Transverse colon (tissue), 4 donors: ENCODE measurements around the gene HCFC1. TPM values are rescaled to one million over a fixed set of nuclear protein-coding genes. Genes with fewer than 3 reads are reported as not detected.
"Not testable (repeated sequence)": the region's sequence is repeated elsewhere in the genome, so short reads cannot be mapped to it uniquely, and the experiment has no call there.

Experiments used
- DNase-seq: peaks from one replicate; pipeline ENCODE4 v3.0.0-alpha.2; 2019
- H3K27ac ChIP-seq, 4 donors: fragments of 200-600 bp; sonication (generic); 2 replicates each; pipeline ENCODE4 v1.5.1; 2016 to 2018; ENCODE audit warnings: inconsistent platforms in 4 of 4
- H3K27me3 ChIP-seq: fragments of 200-600 bp; sonication (generic); 2 replicates; pipeline ENCODE4 v1.5.1; 2017; ENCODE audit warnings: inconsistent platforms
- H3K36me3 ChIP-seq, 4 donors: fragments of 200-600 bp; sonication (generic); 2 replicates each; pipeline ENCODE4 v1.5.1; 2017 to 2019; ENCODE audit warnings: inconsistent platforms in 4 of 4
- H3K4me1 ChIP-seq, 4 donors: fragments of 200-600 bp; sonication (generic); 2 replicates each; pipeline ENCODE4 v1.5.1; 2017 to 2020; ENCODE audit warnings: inconsistent platforms in 4 of 4
- H3K4me3 ChIP-seq, 4 donors: fragments of 200-600 bp; sonication (generic); 1 replicate in 1 of 4; 2 replicates in 3 of 4; pipeline versions ENCODE4 v1.5.1 to v1.6.1; 2017 to 2019; ENCODE audit warnings: inconsistent platforms in 4 of 4
- H3K9me3 ChIP-seq, 2 donors: fragments of 200-600 bp; sonication (generic); 2 replicates each; pipeline ENCODE4 v1.5.1; 2017 to 2019; ENCODE audit warnings: inconsistent platforms in 2 of 2
- EP300 ChIP-seq: sonication (generic); formaldehyde crosslinking; IDR thresholded peaks from one replicate; pipeline ENCODE4 v1.6.1; 2017; ENCODE audit warnings: antibody characterized with exemption, low read depth
- POLR2A ChIP-seq: fragments of 450-650 bp; IDR thresholded peaks from one replicate; pipeline ENCODE4 v1.6.1; 2016; ENCODE audit warnings: antibody characterized with exemption, mild to moderate bottlenecking, moderate library complexity
- POLR2AphosphoS5 ChIP-seq, 3 donors: sonication (generic); formaldehyde crosslinking; IDR thresholded peaks; one replicate each; pipeline ENCODE4 v1.6.1; 2016; ENCODE audit warnings: antibody characterized with exemption in 3 of 3
- WGBS, 2 donors: methylation state at CpG; one replicate each; pipeline ENCODE4 v1.1.5; 2018; ENCODE audit warnings: low coverage in 1 of 2; 5-methylcytosine and 5-hydroxymethylcytosine counted together
- in situ Hi-C, 4 donors: fragments of 200-750 bp; cut with MboI; loops; one replicate each; pipeline versions ENCODE4 v1.15.0 to v1.15.1; 2017; ENCODE audit warnings: low sequenced_read_pairs in 3 of 4, low pct_ligation_motif_present in 1 of 4, low pct_unique_long_range_greater_than_20kb in 1 of 4
- intact Hi-C: fragments of 100-400 bp; cut with DNase I; formaldehyde crosslinking; loops from one replicate; pipeline ENCODE4 v1.15.1; 2023; ENCODE audit warnings: low total_unique reads
- total RNA-seq, 4 donors: library from RNA; depleted of rRNA; stranded (reverse); fragments of >200 nt; gene quantifications; one replicate each; pipeline ENCODE4 v1.1.0, GENCODE V29; 2016
- TF ChIP-seq, protein P1 (sequence below), 5 experiments: fragments of 200-600 bp in 3 of 5; fragments of 450-650 bp in 2 of 5; sonication (generic) in 3 of 5; IDR thresholded peaks; 1 replicate in 2 of 5; 2 replicates in 3 of 5; pipeline ENCODE4 v1.5.1; 2016 to 2017; ENCODE audit warnings: antibody characterized with exemption in 5 of 5, inconsistent platforms in 3 of 5, mild to moderate bottlenecking in 2 of 5, moderate library complexity in 1 of 5

HCFC1 gene
- total RNA-seq, 4 donors from 2014 or later: 34.0 to 68.5 (median 49.8) TPM

DNA sequence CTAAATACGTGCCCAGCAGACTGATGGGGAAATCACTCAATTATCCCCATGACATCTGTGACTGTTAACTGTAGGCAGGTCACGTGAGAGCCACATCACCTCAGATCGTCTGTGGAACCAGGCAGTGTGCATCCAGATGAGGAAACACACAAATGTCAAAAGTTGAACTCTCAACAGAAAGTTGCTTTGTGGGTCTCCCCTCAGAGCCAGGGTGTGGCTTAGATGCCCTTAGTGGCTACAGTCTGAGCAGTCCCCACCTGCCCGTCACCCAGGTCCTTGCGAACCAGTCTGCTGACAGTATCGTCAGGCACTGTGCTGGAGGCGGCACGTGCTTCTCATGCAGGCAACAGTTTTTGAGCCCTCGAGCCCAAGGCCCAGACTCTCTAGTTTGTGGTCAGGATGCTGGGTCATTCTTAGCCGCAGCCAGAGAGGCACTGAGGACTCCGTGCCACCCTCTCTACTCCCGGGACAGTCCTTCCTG is 11.7 kb upstream of the HCFC1 start:
- Histone ChIP-seq H3K36me3 (no peaks in the 10 kb centered on the region), H3K27me3 (no peaks in the 10 kb centered on the region), H3K27ac (peak overlapping the region in 1 of 4 donors; percentile 25), H3K9me3 (no peaks in the 10 kb centered on the region), H3K4me1 (peaks cover 0 to 16% (median 10%) of the 10 kb centered on the region in 4 donors), H3K4me3 (no peak overlapping the region)
- TF ChIP-seq EP300: no peak
- TF ChIP-seq, protein P1, sequence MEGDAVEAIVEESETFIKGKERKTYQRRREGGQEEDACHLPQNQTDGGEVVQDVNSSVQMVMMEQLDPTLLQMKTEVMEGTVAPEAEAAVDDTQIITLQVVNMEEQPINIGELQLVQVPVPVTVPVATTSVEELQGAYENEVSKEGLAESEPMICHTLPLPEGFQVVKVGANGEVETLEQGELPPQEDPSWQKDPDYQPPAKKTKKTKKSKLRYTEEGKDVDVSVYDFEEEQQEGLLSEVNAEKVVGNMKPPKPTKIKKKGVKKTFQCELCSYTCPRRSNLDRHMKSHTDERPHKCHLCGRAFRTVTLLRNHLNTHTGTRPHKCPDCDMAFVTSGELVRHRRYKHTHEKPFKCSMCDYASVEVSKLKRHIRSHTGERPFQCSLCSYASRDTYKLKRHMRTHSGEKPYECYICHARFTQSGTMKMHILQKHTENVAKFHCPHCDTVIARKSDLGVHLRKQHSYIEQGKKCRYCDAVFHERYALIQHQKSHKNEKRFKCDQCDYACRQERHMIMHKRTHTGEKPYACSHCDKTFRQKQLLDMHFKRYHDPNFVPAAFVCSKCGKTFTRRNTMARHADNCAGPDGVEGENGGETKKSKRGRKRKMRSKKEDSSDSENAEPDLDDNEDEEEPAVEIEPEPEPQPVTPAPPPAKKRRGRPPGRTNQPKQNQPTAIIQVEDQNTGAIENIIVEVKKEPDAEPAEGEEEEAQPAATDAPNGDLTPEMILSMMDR (IDR thresholded peaks at IDR 0.05): no peak
- no peak for TF ChIP-seq POLR2AphosphoS5 (IDR thresholded peaks at IDR 0.05)
- TF ChIP-seq POLR2A: no peak
- intact Hi-C loops: no loop called here
- in situ Hi-C loops: no loop called here
- whole genome bisulfite sequencing, 2 donors: 90% methylated on average over 12 of the region's 12 CpGs; no CpG with 5 or more reads in 1 of the 2 donors
- DNase-seq: no peak

DNA sequence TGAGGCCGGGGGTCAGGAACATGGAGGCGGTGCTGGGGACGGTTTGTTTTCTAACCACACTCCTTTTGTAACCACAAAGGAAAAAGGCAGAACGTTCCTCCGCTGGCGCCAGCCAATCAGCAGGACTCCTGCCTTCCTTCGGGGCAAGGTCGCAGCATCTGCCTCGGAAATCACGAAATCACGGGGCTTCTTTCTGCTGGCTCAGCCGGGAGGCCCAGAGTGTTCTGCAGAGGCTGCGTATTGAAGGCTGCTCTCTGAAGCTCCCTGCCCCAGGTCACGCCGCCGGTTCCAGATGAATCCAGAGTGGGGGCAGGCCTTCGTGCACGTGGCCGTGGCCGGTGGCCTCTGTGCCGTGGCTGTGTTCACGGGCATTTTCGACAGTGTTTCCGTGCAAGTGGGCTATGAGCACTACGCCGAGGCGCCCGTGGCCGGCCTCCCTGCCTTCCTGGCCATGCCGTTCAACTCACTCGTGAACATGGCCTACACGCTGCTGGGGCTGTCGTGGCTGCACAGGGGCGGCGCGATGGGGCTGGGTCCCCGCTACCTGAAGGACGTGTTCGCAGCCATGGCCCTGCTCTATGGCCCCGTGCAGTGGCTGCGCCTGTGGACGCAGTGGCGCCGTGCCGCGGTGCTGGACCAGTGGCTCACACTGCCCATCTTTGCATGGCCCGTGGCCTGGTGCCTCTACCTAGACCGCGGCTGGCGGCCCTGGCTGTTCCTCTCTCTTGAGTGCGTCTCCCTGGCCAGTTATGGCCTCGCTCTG is 10.3 kb upstream of the HCFC1 start:
- Histone ChIP-seq H3K27me3 (no peaks in the 10 kb centered on the region), H3K4me1 (peaks cover 0 to 16% (median 10%) of the 10 kb centered on the region in 4 donors), H3K27ac (peak overlapping the region; percentile 37 to 66 (median 55)), H3K4me3 (no peak overlapping the region), H3K36me3 (no peaks in the 10 kb centered on the region), H3K9me3 (no peaks in the 10 kb centered on the region)
- TF ChIP-seq POLR2A: no peak
- TF ChIP-seq, protein P1 (IDR thresholded peaks at IDR 0.05): no peak
- TF ChIP-seq EP300: no peak
- no peak for TF ChIP-seq POLR2AphosphoS5 (IDR thresholded peaks at IDR 0.05)
- WGBS, 2 donors: 81% methylated on average over 51 of the region's 52 CpGs; no CpG with 5 or more reads in 1 of the 2 donors
- in situ Hi-C loops: no loop called here
- peak; percentile 62 for DNase-seq
- intact Hi-C loops: no loop called here

DNA sequence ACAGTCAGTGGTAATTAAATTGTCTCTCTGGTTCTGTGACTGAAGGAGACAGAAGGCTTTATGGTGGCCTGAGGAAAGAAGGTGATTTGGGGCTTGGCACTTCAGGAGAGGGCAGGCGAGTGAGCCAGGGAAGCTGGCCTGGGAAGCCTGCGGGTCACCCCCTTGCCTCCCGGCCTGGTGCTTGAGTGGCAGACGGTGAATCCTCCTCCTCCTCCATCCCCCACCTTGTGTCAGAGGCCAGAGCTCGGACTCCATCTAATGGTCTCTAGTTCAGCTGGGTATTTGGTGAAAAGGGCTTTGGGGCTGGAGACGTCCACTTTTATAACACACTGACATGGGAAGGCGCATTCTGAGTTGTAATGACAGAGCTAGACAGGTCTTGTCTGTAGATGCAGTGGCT is 9.6 kb upstream of the HCFC1 start:
- Histone ChIP-seq H3K27ac (peak overlapping the region; percentile 28 to 66 (median 55)), H3K9me3 (no peaks in the 10 kb centered on the region), H3K36me3 (no peaks in the 10 kb centered on the region), H3K4me1 (peaks cover 0 to 14% (median 9%) of the 10 kb centered on the region in 4 donors), H3K4me3 (no peak overlapping the region), H3K27me3 (no peaks in the 10 kb centered on the region)
- WGBS, 2 donors: 76% methylated on average over 7 of the region's 7 CpGs; no CpG with 5 or more reads in 1 of the 2 donors
- TF ChIP-seq EP300 (no peak), POLR2A (no peak), POLR2AphosphoS5 (IDR thresholded peaks at IDR 0.05) (no peak)
- TF ChIP-seq, protein P1 (IDR thresholded peaks at IDR 0.05): no peak
- no peak for DNase-seq
- intact Hi-C loops: no loop called here
- in situ Hi-C loops: no loop called here

DNA sequence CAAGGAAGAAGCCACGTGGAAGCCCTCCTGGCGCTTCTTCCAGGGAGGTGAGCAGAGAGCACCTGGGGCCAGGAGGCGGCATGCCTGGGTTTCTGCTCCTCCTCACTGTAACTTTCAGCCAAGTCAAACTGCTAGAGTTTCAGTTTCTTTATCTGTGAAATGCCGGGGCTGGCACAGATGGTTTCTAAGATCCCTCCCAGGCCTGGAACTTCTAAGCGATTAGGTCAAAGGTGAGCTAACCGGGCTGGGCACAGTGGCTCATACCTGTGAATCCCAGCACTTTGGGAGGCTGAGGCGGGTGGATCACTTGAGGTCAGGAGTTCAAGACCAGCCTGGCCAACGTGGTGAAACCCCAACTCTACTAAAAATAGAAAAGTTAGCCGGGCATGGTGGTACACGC is 8.8 kb upstream of the HCFC1 start:
- DNase-seq, in situ Hi-C loops, H3K4me1 ChIP-seq, H3K36me3 ChIP-seq, H3K27me3 ChIP-seq, H3K9me3 ChIP-seq, H3K4me3 ChIP-seq, intact Hi-C loops: not testable (repeated sequence)
- H3K27ac ChIP-seq: peak overlapping the region; percentile 28 to 66 (median 55)
- WGBS, 2 donors: 60% methylated on average over 8 of the region's 10 CpGs; no CpG with 5 or more reads in 1 of the 2 donors
